MCF 10A (cell line): Measurements from ENCODE around the gene ARL5C. TPM values are rescaled to one million over a fixed set of nuclear protein-coding genes. Genes with fewer than 3 reads are reported as not detected.

Experiments
- BruUV-seq: library from RNA; stranded (reverse); fragments of 400-500 nt; replicated peaks from 2 replicates; lab custom pipeline; 2021; lab: Mats Ljungman, UMichigan
- CTCF ChIA-PET: fragments of 300-600 bp; sonication (Branson Sonifier 250); formaldehyde crosslinking; extraction: SDS; loops from one replicate; lab custom pipeline; 2021; ENCODE audit warnings: antibody characterized with exemption, inconsistent platforms; lab: Yijun Ruan, JAX
- POLR2A ChIA-PET: fragments of 300-600, 350-650 bp; sonication (Branson Sonifier 250); formaldehyde crosslinking; extraction: SDS; loops from one replicate; lab custom pipeline; 2020; ENCODE audit warnings: antibody characterized with exemption, inconsistent platforms; lab: Yijun Ruan, JAX
- DNase-seq: peaks from one replicate; pipeline ENCODE4 v3.0.0-alpha.2; 2018; ENCODE audit not compliant: unreplicated experiment
- H3K27ac Mint-ChIP-seq: one replicate; pipeline ENCODE4 v1.8.0; 2022; ENCODE audit warnings: mild to moderate bottlenecking, low read depth, mixed read lengths; ENCODE audit not compliant: unreplicated experiment
- H3K27me3 Mint-ChIP-seq: one replicate; pipeline ENCODE4 v1.8.0; 2022; ENCODE audit warnings: mixed read lengths; ENCODE audit not compliant: insufficient read depth, unreplicated experiment
- H3K36me3 Mint-ChIP-seq: one replicate; pipeline ENCODE4 v1.8.0; 2022; ENCODE audit warnings: mild to moderate bottlenecking, moderate library complexity, mixed read lengths; ENCODE audit not compliant: insufficient read depth, unreplicated experiment
- H3K4me1 Mint-ChIP-seq: one replicate; pipeline ENCODE4 v1.8.0; 2022; ENCODE audit warnings: mixed read lengths; ENCODE audit not compliant: insufficient read depth, unreplicated experiment
- H3K4me3 Mint-ChIP-seq: one replicate; pipeline ENCODE4 v1.8.0; 2022; ENCODE audit warnings: mild to moderate bottlenecking, moderate library complexity, mixed read lengths; ENCODE audit not compliant: unreplicated experiment
- H3K9me3 Mint-ChIP-seq: one replicate; pipeline ENCODE4 v1.8.0; 2022; ENCODE audit warnings: mixed read lengths; ENCODE audit not compliant: unreplicated experiment
- intact Hi-C: fragments of 100-400 bp; cut with micrococcal nuclease; formaldehyde crosslinking; loops from 2 replicates; pipeline ENCODE4 v1.14.1; 2022
- total RNA-seq: library from RNA; stranded (reverse); gene quantifications from 2 replicates; pipeline ENCODE4 v1.2.3, GENCODE V29; 2022
- TF ChIP-seq, protein P1 (sequence below): fragments of 200-600 bp; IDR thresholded peaks from one replicate; pipeline ENCODE4 v1.8.0; 2022; ENCODE audit warnings: antibody characterized with exemption, mild to moderate bottlenecking; ENCODE audit not compliant: unreplicated experiment

ARL5C gene
- total RNA-seq, 1 experiment from 2014 or later: not detected

DNA sequence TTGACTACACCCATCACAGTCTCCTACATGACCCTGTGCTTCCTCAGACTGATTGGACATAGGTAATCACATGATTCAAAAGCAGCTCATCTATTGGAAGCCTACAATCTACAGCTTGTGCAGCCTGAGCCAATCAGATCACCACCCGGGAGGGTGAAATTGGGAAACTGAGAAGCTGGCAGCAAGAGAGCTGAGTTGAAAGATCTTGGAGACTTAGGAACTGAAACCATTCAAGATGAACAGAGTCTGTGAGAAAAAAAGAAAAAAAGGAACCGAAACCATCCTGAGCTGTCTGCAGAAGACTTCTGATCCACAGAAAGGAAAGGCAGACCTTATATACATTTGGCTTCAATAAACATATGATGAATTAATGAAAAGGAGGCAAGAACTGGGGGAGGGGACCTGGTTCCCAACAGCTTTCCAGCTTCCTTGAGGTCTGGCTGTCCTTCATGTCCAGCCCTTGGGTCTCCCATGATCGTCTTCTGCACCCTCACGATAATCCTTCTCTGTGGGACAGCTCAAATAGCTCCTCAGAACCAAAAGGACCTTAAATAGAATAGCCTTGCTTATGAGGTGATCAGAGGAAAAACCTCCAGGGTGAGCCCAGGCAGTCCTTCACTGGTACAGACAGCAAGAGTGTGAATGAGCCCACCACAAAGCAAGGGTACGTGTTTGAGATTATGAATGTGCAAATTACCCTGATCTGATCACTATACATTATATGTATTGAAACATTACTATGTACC, 47.1 kb downstream of the ARL5C start:
- ChIA-PET CTCF (interaction anchor here (1.1 kb wide), 1 partner anchor 34 kb away, joined by 3 read pairs; no protein-coding TSS in a partner anchor), POLR2A (no interaction called here)
- H3K36me3 Mint-ChIP-seq: peaks cover 6% of the 10 kb centered on the region

DNA sequence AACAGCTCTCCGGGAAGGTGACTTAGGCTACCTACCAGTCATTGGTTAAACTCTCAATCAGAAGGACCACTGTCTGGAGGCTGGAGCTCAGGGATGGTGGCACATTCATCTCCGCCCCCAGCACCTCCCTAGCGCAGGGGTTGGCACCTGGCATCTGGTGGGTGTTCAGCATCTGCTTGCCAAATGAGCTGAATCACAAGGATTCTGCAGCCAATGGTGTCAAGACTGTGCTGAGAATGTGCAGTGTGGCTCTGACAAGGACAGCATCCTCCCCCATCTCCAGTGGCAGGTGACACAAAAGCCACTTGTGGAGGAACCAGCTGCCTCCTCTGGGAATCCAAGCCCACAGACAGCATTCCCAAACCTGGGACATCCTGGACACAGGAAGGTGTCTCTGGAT, 49.7 kb downstream of the ARL5C start:
- POLR2A ChIA-PET: interaction anchor here (0.7 kb wide), 1 partner anchor 248 kb away, joined by 3 read pairs; no protein-coding TSS in a partner anchor
- Mint-ChIP-seq H3K4me3 (no peak overlapping the region), H3K27me3 (peaks cover 38% of the 10 kb centered on the region), H3K9me3 (peaks cover 7% of the 10 kb centered on the region), H3K4me1 (no peaks in the 10 kb centered on the region), H3K36me3 (peaks cover 6% of the 10 kb centered on the region), H3K27ac (no peak overlapping the region)
- intact Hi-C loops: no loop called here
- CTCF ChIA-PET: no interaction called here
- BruUV-seq: no TSS peak
- TF ChIP-seq, protein P1, sequence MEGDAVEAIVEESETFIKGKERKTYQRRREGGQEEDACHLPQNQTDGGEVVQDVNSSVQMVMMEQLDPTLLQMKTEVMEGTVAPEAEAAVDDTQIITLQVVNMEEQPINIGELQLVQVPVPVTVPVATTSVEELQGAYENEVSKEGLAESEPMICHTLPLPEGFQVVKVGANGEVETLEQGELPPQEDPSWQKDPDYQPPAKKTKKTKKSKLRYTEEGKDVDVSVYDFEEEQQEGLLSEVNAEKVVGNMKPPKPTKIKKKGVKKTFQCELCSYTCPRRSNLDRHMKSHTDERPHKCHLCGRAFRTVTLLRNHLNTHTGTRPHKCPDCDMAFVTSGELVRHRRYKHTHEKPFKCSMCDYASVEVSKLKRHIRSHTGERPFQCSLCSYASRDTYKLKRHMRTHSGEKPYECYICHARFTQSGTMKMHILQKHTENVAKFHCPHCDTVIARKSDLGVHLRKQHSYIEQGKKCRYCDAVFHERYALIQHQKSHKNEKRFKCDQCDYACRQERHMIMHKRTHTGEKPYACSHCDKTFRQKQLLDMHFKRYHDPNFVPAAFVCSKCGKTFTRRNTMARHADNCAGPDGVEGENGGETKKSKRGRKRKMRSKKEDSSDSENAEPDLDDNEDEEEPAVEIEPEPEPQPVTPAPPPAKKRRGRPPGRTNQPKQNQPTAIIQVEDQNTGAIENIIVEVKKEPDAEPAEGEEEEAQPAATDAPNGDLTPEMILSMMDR: no peak
- no peak for DNase-seq

More for the DNA sequence above, 47.1 kb downstream of the ARL5C start:
- Mint-ChIP-seq H3K9me3 (peaks cover 7% of the 10 kb centered on the region), H3K4me3 (no peak overlapping the region), H3K27ac (no peak overlapping the region), H3K27me3 (peaks cover 26% of the 10 kb centered on the region), H3K4me1 (no peaks in the 10 kb centered on the region)
- DNase-seq: no peak
- intact Hi-C loops: no loop called here
- no TSS peak for BruUV-seq
- TF ChIP-seq, protein P1: no peak

DNA sequence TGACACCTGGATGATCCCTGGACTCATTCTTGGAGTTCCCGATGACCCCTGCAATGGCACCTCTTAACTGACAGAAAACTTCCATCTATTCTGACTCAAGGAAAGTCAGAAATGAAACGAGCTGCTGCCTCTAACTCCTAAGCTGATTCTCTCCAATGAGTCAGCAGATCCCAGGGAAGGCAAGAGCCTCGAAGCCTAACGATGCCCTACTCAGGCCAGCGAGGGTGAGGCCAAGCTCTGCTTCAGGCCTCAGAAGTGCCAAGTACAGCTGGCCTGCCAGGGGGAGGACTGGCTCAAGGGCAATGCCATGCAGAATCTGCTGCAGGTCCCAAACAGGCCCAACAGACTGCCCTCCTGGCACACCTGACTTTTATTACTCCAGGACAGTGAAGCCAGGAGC, 50.8 kb downstream of the ARL5C start:
- Mint-ChIP-seq H3K27ac (no peak overlapping the region), H3K4me1 (no peaks in the 10 kb centered on the region), H3K27me3 (peaks cover 38% of the 10 kb centered on the region), H3K36me3 (peaks cover 6% of the 10 kb centered on the region), H3K9me3 (peaks cover 7% of the 10 kb centered on the region), H3K4me3 (no peak overlapping the region)
- DNase-seq: no peak
- ChIA-PET POLR2A (interaction anchor here (0.5 to 1.2 kb wide), 2 partner anchors 29 to 336 kb away, joined by 3 read pairs; no protein-coding TSS in a partner anchor), CTCF (interaction anchor here (0.7 to 1.5 kb wide), 2 partner anchors 132 to 523 kb away, joined by 3 read pairs; no protein-coding TSS in a partner anchor)
- intact Hi-C loops: no loop called here
- BruUV-seq: no TSS peak
- TF ChIP-seq, protein P1: no peak

DNA sequence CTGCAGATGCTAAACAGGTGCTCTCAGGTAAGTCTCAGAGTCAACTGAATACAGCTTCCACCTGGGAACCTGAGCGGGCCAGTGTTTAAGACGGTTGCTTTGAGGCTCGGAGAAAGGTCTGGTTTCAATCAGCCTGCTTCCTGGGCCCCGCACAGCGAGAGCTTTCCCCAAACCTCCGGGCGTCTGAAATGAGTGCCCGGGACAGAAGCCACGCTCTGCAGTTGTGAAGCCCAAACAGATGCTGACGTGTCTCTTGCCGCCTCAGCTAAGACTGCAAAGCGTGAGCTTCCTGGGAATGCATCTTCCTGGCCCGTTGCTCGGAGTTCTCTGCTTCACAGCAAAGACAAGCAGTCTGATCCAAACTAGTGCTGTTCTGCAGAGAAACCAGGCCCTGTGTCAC, 51.2 kb downstream of the ARL5C start:
- ChIA-PET POLR2A (interaction anchor here (1.2 kb wide), 1 partner anchor 30 kb away, joined by 3 read pairs; no protein-coding TSS in a partner anchor), CTCF (interaction anchor here (0.6 to 1.5 kb wide), 3 partner anchors 10 to 524 kb away, joined by 3 to 4 read pairs (median 3); no protein-coding TSS in a partner anchor)
- no peak overlapping the region for H3K27ac Mint-ChIP-seq
- H3K27me3 Mint-ChIP-seq: peaks cover 38% of the 10 kb centered on the region
- BruUV-seq: no TSS peak
- no peak overlapping the region for H3K4me3 Mint-ChIP-seq
- TF ChIP-seq, protein P1: no peak
- DNase-seq: no peak
- intact Hi-C loops: no loop called here
- peaks cover 7% of the 10 kb centered on the region for H3K9me3 Mint-ChIP-seq
- H3K4me1 Mint-ChIP-seq: no peaks in the 10 kb centered on the region
- peaks cover 6% of the 10 kb centered on the region for H3K36me3 Mint-ChIP-seq
